Measurements from ENCODE around the gene PDE6D.

DNA sequence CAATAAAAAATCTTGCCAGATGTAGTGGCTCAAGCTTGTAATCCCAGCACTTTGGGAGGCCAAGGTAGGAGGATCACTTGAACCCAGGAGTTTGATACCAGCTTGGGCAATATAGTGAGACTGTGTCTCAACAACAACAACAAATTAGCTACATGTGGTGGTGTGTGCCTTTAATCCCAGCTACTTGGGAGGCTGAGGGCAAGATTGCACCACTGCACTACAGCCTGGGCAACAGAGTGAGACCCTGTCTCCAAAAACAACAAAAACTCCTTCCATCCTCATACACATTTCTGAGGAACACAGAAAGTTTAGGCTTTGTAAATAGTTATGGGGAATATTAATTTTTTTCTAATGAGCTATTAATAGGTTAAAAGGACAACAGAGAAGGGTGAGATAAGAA, 17.0 kb downstream of the PDE6D start:
- TF ChIP-seq CTCF (conservative IDR thresholded peaks at IDR 0.05), result no peak
- TF ChIP-seq ZFX (IDR thresholded peaks at IDR 0.05), result no peak
